HG03108 (cell line): Measurements from ENCODE around the gene LAMTOR3.
"Not testable (repeated sequence)": the region's sequence is repeated elsewhere in the genome, so short reads cannot be mapped to it uniquely, and the experiment has no call there.

ENCODE experiments used
- ATAC-seq: cut with Tn5 transposase; IDR thresholded peaks from one replicate; pipeline ENCODE4 v1.9.1; 2021; ENCODE audit warnings: moderate library complexity; ENCODE audit not compliant: unreplicated experiment

LAMTOR3 gene

DNA sequence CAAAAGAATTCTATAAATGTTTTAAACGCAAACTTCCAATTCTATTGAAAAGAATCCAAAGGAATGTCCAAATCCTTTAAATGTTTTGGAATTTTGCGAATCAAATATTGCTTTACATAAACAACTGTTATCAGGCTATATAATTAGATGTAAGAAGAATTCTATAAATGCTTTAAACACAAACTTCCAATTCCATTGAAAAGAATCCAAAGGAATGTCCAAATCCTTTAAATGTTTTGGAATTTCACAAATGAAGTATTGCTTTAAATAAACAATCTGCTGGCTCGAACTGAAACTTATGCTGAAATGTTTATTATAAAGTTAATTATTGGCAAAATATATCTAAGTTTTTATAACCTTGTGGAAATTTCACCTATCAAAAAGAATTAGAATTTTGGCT lies 61.5 kb downstream of the LAMTOR3 start:
- no peak for ATAC-seq

DNA sequence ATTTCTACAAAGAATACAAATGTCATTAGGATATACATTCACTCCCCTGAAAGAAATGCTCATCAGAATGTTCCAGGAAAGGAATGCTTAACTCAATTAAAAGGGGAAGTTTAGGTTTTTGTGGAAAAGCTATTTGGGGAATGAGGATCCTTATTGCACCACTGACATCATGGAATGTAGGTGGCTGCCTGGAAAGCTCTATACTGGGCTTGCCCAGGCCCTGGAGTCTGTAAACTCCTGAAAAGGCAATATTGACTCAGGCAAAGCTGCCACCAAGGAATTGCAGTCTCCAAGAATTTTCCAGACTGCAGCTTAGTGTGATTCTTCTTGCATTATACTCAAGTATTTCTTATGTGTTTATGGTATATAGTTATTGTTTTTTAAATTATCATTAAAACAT lies 61.9 kb downstream of the LAMTOR3 start:
- no peak for ATAC-seq

DNA sequence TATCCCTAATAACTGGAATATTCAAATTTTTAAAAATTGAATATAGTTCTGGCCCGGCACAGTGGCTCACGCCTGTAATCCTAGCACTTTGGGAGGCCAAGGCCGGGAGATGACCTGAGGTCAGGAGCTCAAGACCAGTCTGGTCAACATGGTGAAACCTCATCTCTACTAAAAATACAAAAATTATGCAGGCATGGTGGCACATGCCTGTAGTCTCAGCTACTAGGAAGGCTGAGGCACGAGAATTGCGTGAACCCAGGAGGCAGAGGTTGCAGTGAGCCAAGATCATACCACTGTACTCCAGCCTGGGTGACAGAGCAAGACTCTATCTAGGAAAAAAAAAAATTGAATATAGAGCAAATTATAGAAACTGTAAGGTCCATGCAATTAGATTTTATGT lies 64.2 kb downstream of the LAMTOR3 start:
- not testable (repeated sequence) for ATAC-seq

GRCh38 chr4:99828477-99828876 lies 65.8 kb downstream of the LAMTOR3 start:
- ATAC-seq: no peak
